ENCODE results near the gene PGBD5.

PGBD5 gene

GRCh38 chr1:230394134-230394533, 32.0 kb downstream of the PGBD5 start:
- DNase-seq: no peak

GRCh38 chr1:230393722-230394121, 32.4 kb downstream of the PGBD5 start:
- no peak for DNase-seq

- DNase-seq: no peak
Observed at GRCh38 chr1:230392920-230393521, 33.1 kb downstream of the PGBD5 start.

GRCh38 chr1:230392536-230392909, 33.6 kb downstream of the PGBD5 start:
- no peak for DNase-seq

GRCh38 chr1:230391776-230392535, 34.2 kb downstream of the PGBD5 start:
- DNase-seq: no peak

GRCh38 chr1:230390371-230390770, 35.8 kb downstream of the PGBD5 start:
- DNase-seq: no peak

- no peak for DNase-seq
Observed at GRCh38 chr1:230387876-230388275, 38.3 kb downstream of the PGBD5 start.

GRCh38 chr1:230387296-230387695, 38.8 kb downstream of the PGBD5 start:
- no peak for DNase-seq

GRCh38 chr1:230386637-230387262, 39.4 kb downstream of the PGBD5 start:
- no peak for DNase-seq

GRCh38 chr1:230385930-230386329, 40.2 kb downstream of the PGBD5 start:
- DNase-seq: no peak

- DNase-seq: no peak
Observed at GRCh38 chr1:230385158-230385450, 41.0 kb downstream of the PGBD5 start.

GRCh38 chr1:230384380-230385157, 41.6 kb downstream of the PGBD5 start:
- DNase-seq: no peak

GRCh38 chr1:230383425-230383824, 42.7 kb downstream of the PGBD5 start:
- DNase-seq: no peak

GRCh38 chr1:230382001-230382491, 44.1 kb downstream of the PGBD5 start:
- no peak for DNase-seq

GRCh38 chr1:230381585-230381984, 44.5 kb downstream of the PGBD5 start:
- no peak for DNase-seq

- DNase-seq: no peak
Observed at GRCh38 chr1:230381049-230381467, 45.1 kb downstream of the PGBD5 start.

- DNase-seq: no peak
Observed at GRCh38 chr1:230379928-230380327, 46.2 kb downstream of the PGBD5 start.

GRCh38 chr1:230379462-230379861, 46.7 kb downstream of the PGBD5 start:
- no peak for DNase-seq

- no peak for DNase-seq
Observed at GRCh38 chr1:230377851-230378250, 48.3 kb downstream of the PGBD5 start.

GRCh38 chr1:230377324-230377723, 48.8 kb downstream of the PGBD5 start:
- DNase-seq: no peak

- no peak for DNase-seq
Observed at GRCh38 chr1:230376296-230376695, 49.8 kb downstream of the PGBD5 start.

GRCh38 chr1:230375780-230376179, 50.4 kb downstream of the PGBD5 start:
- DNase-seq: no peak

GRCh38 chr1:230375147-230375546, 51.0 kb downstream of the PGBD5 start:
- no peak for DNase-seq
